Inflammatory macrophage (primary cell): ENCODE data around the gene TRIOBP.

Experiments used
- DNase-seq, 2 donors: peaks; one replicate each; pipeline ENCODE4 v3.0.0-alpha.2; 2020 to 2022

TRIOBP gene

GRCh38 chr22:37672206-37672919 is 24.5 kb upstream of the TRIOBP start:
- DNase-seq = no peak

- DNase-seq = no peak
These were observed 23.9 kb upstream of the TRIOBP start for GRCh38 chr22:37672920-37673455.

GRCh38 chr22:37674248-37674647 is 22.6 kb upstream of the TRIOBP start:
- DNase-seq = no peak

GRCh38 chr22:37674951-37675929 is 21.6 kb upstream of the TRIOBP start, which contains the start of gene LGALS1:
Gene LGALS1, plus strand, starts transcription at chr22:37675636. Its CDS starts 67 bp downstream, at chr22:37675703.
- peak; percentile 95 to 97 for DNase-seq

- peak; percentile 17 to 27 for DNase-seq
These were observed 20.7 kb upstream of the TRIOBP start for GRCh38 chr22:37675930-37676735.

- peak; percentile 83 to 90 for DNase-seq
These were observed 19.9 kb upstream of the TRIOBP start for GRCh38 chr22:37676736-37677492.

GRCh38 chr22:37677493-37677974 is 19.3 kb upstream of the TRIOBP start:
- DNase-seq = no peak

GRCh38 chr22:37678372-37678771 is 18.5 kb upstream of the TRIOBP start:
- DNase-seq = no peak

- no peak for DNase-seq
These were observed 17.2 kb upstream of the TRIOBP start for GRCh38 chr22:37679670-37680069.

- no peak for DNase-seq
These were observed 16.5 kb upstream of the TRIOBP start for GRCh38 chr22:37680191-37680851.

GRCh38 chr22:37681001-37681424 is 15.8 kb upstream of the TRIOBP start:
- no peak for DNase-seq

- DNase-seq = peak; percentile 68 to 75
These were observed 15.2 kb upstream of the TRIOBP start for GRCh38 chr22:37681556-37682049.

- no peak for DNase-seq
These were observed 11.8 kb upstream of the TRIOBP start for GRCh38 chr22:37684803-37685615.

- DNase-seq = peak; percentile 90 to 91
These were observed 10.6 kb upstream of the TRIOBP start, which contains the start of gene NOL12 for GRCh38 chr22:37686002-37686982. Gene NOL12, plus strand, starts transcription at chr22:37686343. Its CDS starts 50 bp downstream, at chr22:37686393.

GRCh38 chr22:37690407-37690806 is 6.4 kb upstream of the TRIOBP start:
- no peak for DNase-seq

- DNase-seq = no peak
These were observed 5.8 kb upstream of the TRIOBP start for GRCh38 chr22:37690901-37691504.

- DNase-seq = no peak
These were observed 4.1 kb upstream of the TRIOBP start for GRCh38 chr22:37692627-37693285.
